Measurements from ENCODE around the gene AUTS2.

AUTS2 gene

DNA sequence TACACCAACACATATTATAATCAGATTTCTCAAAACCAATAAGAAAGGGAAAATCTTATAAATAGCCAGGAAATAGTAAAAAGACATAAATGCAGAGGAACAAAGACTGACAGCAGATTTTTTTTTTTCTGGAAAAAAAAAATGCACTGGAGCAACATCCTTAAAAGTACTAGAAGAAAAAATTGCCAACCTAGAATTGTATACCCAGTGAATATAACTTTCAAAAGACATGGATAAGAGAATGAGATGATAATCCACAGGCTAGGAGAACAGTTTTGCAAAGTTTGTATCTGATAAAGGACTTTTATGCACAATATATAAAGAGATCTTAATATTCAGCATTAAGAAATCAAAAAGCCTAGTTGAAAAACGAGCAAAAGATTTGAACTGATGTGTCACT, 554.0 kb downstream of the AUTS2 start:
- TF ChIP-seq, protein P1, sequence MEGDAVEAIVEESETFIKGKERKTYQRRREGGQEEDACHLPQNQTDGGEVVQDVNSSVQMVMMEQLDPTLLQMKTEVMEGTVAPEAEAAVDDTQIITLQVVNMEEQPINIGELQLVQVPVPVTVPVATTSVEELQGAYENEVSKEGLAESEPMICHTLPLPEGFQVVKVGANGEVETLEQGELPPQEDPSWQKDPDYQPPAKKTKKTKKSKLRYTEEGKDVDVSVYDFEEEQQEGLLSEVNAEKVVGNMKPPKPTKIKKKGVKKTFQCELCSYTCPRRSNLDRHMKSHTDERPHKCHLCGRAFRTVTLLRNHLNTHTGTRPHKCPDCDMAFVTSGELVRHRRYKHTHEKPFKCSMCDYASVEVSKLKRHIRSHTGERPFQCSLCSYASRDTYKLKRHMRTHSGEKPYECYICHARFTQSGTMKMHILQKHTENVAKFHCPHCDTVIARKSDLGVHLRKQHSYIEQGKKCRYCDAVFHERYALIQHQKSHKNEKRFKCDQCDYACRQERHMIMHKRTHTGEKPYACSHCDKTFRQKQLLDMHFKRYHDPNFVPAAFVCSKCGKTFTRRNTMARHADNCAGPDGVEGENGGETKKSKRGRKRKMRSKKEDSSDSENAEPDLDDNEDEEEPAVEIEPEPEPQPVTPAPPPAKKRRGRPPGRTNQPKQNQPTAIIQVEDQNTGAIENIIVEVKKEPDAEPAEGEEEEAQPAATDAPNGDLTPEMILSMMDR (conservative IDR thresholded peaks at IDR 0.05; ENCODE audit: low read length): no peak
- H3K4me3 ChIP-seq (ENCODE audit: low read length): no peak overlapping the region

DNA sequence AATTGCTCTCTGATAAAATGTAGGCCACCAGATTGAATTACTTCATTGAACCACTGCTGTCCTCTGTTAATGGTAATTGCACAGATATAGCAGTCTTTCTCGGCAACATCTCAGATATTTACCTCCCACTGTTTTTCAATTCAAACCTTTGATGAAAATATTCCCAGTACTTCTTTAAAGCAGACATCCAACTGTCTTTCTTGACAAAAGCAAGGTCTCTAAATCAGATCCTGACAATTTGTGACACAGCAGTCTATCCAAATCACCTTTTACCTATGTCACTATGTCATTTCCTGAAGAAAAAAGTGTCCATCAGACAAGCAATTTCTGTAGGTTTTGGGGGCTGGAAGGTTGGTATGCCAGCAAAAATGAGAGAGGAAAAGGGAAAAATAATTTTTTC, 555.7 kb downstream of the AUTS2 start:
- TF ChIP-seq, protein P1 (conservative IDR thresholded peaks at IDR 0.05; ENCODE audit: low read length): no peak
- DNase-seq (ENCODE audit: low read depth): no peak
- no peak overlapping the region for H3K4me3 ChIP-seq (ENCODE audit: low read length)

More for the DNA sequence above, 554.0 kb downstream of the AUTS2 start:
- no peak for DNase-seq (ENCODE audit: low read depth)

DNA sequence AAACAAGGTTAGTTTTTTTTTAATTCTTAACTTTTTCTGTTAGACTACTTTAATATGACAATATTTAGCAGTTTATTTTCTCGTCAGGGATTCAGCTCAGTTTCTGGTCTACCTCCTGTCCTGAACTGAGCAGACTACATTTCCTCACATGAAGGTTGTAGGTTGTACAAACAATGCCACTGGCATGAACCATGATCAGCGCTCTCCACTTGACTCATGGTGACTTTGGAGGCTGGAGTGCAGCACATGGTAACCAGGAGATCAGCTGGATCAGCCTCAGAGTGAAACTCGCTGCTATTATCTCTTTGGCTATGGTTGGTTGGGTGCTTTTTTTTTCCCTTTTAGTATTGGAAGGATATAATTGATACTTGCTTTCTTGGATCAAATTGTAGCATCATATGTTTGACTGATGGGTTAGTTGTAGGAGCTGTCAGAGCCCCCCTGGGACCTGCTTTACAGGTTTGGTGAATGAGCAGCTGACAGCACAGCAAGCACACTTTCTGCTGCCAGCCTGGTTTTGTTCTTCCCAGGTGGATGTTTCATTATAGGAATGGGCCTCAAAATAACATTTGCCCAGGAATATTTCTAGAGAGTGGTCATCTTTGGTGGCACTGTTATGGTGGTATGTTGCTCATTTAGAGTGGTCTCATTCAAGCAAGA, 556.4 kb downstream of the AUTS2 start:
- TF ChIP-seq, protein P1 (conservative IDR thresholded peaks at IDR 0.05; ENCODE audit: low read length): no peak
- no peak for DNase-seq (ENCODE audit: low read depth)
- no peak overlapping the region for H3K4me3 ChIP-seq (ENCODE audit: low read length)

DNA sequence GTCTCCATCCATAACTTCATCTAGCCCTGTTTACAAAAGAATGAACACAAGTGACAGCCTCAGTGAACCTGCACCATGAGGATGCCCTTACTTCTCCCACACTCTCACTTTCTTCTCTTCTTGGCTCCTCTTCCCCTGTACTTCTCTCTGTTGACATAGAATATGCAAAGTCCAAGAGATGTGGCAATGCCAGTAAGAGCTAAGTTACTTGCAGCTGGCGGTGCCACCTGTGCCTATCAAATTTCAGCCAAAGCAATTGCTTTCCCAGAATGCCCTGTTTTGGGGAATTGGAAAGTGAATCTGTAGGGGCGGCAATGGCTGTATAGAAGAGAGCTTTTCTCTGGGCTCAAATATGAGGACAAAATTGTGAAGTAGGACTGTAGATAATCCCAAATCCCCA, 557.8 kb downstream of the AUTS2 start:
- no peak overlapping the region for H3K4me3 ChIP-seq (ENCODE audit: low read length)
- DNase-seq (ENCODE audit: low read depth): no peak
- TF ChIP-seq, protein P1 (conservative IDR thresholded peaks at IDR 0.05; ENCODE audit: low read length): no peak

DNA sequence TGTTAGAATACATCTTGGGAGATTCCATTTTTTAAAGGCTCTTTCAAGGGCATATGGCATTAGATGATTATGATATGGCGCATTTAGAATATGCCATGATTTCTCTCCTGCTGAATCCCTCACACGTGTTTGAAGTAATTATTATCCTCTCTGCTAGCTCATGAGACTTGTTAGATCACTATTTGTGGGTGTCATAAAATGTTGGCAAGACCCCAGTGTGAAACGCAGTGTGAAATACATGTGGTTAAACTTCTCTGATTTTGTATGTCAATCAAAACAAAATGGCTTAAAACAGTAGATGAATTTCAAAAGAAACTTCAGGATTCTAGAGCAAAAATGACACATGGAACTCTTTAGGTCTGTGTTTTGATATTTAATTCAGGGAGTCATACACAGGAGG, 560.8 kb downstream of the AUTS2 start:
- no peak for DNase-seq (ENCODE audit: low read depth)
- no peak overlapping the region for H3K4me3 ChIP-seq (ENCODE audit: low read length)
- TF ChIP-seq, protein P1 (conservative IDR thresholded peaks at IDR 0.05; ENCODE audit: low read length): no peak

DNA sequence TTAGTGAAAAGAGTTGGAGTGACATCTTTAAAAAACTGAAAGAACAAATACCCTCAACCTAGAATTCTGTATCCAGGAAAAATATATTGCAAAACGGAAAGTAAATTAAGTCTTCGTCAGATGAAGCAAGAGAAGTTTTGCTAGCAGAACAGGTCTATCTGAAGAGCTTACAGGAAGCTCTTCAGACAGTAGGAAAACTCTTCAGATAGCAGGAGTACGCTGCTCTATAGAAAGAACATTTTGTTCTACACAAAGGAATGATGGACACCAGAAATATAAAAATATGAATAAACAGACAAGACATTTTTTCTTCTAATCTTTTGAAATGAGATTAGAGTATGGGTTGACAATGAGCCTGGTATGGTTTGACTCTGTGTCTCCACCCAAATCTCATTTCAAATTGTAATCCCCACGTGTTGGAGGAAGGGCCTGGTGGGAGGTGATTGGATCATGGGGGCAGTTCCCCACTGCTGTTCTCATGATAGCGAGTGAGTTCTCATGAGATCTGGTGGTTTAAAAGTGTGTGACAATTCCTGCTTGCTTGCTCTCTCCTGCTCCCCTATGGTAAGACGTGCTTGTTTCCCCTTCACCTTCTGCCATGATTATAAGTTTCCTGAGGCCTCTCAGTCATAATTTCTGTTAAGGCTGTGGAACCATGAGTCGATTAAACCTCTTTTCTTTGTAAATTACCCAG, 567.3 kb downstream of the AUTS2 start:
- no peak overlapping the region for H3K4me3 ChIP-seq (ENCODE audit: low read length)
- no peak for DNase-seq (ENCODE audit: low read depth)
- TF ChIP-seq, protein P1 (conservative IDR thresholded peaks at IDR 0.05; ENCODE audit: low read length): no peak

DNA sequence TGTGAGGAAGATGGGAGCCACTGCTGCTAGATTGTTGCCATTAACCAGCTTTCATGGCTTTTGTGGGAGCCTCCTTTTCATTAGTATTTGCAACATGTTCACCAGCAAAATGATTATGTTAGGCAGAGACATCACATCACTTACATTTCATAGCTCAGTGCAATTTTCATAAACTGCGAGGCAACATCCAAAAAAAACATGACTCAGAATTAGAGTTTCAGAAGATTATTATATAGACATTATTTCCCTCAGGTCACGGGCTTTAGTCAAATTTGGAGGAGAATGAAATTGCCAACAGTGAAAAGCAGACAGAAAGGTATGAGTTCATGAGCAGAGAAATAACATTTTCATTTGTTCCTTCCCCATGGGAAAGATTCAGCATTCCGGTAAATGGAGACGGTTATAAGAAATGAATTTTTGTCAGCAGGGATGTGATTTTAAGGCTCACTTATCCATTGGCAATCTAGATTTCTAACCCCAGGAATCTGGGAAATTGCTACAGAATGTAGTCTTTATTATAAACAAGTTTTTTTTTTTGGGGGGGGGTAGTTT, 573.2 kb downstream of the AUTS2 start:
- H3K4me3 ChIP-seq (ENCODE audit: low read length): no peak overlapping the region

More for the DNA sequence above, 573.2 kb downstream of the AUTS2 start:
- TF ChIP-seq, protein P1 (conservative IDR thresholded peaks at IDR 0.05; ENCODE audit: low read length): no peak
- DNase-seq (ENCODE audit: low read depth): no peak

Measured in AG10803 (cell line).